Mucosa of descending colon (tissue), 3 donors: Measurements from ENCODE around the gene MCC. TPM values are rescaled to one million over a fixed set of nuclear protein-coding genes. Genes with fewer than 3 reads are reported as not detected.

Experiments
- ATAC-seq: fragments of 200-7000 bp; cut with Tn5 transposase; one replicate; pipeline ENCODE4 v1.9.1; 2020; ENCODE audit warnings: mild to moderate bottlenecking, moderate library complexity
- DNase-seq, 3 donors: peaks; one replicate each; pipeline ENCODE4 v3.0.0-alpha.2; 2020
- H3K36me3 ChIP-seq: fragments of 200-600 bp; one replicate; pipeline ENCODE4 v1.8.0; 2021; ENCODE audit warnings: low read depth, mild to moderate bottlenecking
- H3K4me1 ChIP-seq: fragments of 200-600 bp; one replicate; pipeline ENCODE4 v1.8.0; 2021; ENCODE audit warnings: low read depth, mild to moderate bottlenecking
- H3K4me3 ChIP-seq: fragments of 200-600 bp; one replicate; pipeline ENCODE4 v1.8.0; 2021; ENCODE audit warnings: mild to moderate bottlenecking
- H3K9me3 ChIP-seq: fragments of 200-600 bp; one replicate; pipeline ENCODE4 v1.8.0; 2021; ENCODE audit warnings: mild to moderate bottlenecking
- CTCF ChIP-seq: fragments of 200-600 bp; IDR thresholded peaks from one replicate; pipeline ENCODE4 v1.8.0; 2022; ENCODE audit warnings: antibody characterized with exemption, mild to moderate bottlenecking
- intact Hi-C, 2 donors: fragments of 100-400 bp; cut with DNase I in 1 of 2; cut with micrococcal nuclease in 1 of 2; formaldehyde crosslinking; loops; one replicate each; pipeline versions ENCODE4 v1.11.0 to v1.11.1; 2022; cut with DNase I, micrococcal nuclease
- total RNA-seq, 3 donors: library from RNA; stranded (reverse); fragmentation: NEBNext Ultra II Directional in 2 of 3; extraction: Animal tissue kit (Norgen Biotek cat#: 25700) in 2 of 3; gene quantifications; one replicate each; pipeline versions ENCODE4 v1.2.1 to v1.2.4, GENCODE V29; 2021 to 2023
- donor health status: DM: no; HTN: no; CAD: no; lungs with moderate emphysema.
- donor health status: DM: no; HTN: no; CAD: no.
- donor health status: DM: no; HTN: yes; CAD: no.

MCC gene
- total RNA-seq, 3 donors from 2014 or later: 1.5 to 7.4 (median 4.4) TPM

DNA sequence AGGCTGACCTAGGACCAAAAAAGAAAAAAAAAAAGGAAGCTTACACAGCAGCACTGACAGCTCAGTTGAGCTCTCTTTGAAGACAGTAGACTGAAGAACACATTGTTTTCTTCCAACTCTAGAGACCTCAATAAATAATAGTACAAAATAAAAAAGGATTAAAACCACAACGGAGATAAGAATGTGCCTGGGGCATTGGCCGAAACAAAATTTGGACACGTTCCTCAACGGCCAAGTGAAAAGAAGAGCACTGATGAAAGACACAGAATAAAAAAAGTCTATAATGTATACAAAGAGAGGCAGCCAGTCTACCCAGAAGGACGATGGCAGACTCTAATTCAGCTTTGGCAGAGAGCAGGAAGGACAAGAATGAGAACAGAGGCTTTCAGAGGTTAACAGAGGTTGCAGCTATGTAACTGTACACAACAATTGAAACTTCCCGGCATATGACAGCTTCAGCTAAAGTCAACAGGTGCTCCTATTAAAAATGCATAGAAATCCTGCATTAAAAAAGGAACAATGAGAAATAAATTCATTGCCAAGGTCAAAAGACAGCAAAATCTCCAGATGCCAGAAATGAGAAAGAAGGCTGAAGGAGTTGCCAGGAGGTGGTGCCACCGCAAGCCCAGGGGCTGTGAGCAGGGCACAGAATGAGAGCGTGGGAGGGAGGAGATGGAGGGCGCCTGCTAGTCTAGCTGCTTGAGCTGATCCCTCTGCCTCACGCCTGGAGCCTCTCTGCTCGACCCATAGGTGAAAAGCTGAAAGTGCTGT, 397.7 kb downstream of the MCC start:
- intact Hi-C loops: no loop called here
- no peak for DNase-seq
- Histone ChIP-seq H3K4me1 (no peaks in the 10 kb centered on the region), H3K9me3 (no peaks in the 10 kb centered on the region), H3K36me3 (no peaks in the 10 kb centered on the region), H3K4me3 (no peak overlapping the region)
- ATAC-seq: no peak
- no peak for TF ChIP-seq CTCF

DNA sequence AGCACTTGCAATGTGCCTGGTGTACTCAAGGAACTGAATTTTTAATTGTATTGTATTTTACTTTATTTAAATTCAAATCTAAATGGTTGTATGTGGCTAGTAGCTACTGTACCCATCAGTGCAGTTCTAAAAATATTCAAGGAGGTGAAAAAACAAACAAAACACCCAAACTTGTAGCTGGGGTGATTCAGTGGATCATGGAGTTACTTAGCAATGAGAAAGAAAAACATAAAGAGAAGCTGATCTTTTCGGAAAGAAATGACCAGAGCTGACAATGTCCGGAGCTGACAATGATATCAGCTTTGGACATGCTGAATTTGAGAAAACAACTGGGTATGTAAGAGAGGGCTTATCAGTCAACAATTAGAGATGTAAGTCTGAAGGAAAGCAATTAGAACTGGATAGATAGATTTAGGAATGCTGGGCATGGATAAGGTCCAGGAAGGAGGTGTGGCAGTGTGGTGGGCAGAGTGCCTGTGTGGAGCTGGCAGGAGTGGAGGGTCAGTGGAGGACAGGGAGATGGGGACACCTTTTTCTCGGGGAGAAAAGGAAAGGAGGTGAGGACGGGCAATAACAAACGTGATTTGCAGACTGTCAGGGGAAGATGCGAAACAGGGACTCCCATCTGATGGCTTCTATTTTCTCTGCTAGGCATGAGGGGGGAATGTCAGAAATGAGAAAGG, 398.5 kb downstream of the MCC start:
- Histone ChIP-seq H3K4me1 (no peaks in the 10 kb centered on the region), H3K36me3 (no peaks in the 10 kb centered on the region), H3K4me3 (no peak overlapping the region), H3K9me3 (no peaks in the 10 kb centered on the region)
- ATAC-seq: no peak
- TF ChIP-seq CTCF: no peak
- DNase-seq: no peak
- intact Hi-C loops: no loop called here

DNA sequence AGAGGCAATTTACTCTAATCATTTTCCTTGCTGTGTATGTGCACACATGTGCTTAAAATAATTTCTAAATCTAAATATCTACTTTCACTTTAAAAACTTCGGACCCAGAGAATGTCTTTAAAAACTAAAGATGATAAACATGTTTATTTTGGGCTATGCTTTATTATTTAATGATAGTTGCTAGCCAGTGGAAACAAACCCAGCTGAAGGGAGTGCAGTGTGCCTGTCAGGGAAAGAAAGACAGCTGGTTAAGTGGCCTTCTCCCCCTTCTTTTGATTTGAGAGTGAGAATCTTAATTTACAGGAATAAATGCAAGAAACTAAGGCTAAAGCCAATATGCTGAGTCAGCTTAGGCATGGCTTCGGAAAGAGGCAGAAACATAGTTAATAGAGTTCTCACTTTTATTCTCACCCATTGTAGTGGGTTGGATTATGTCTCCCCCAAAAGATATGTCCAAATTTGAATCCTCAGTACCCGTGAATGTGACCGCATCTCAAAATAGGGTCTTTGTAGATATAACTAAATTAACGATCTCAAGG, 400.2 kb downstream of the MCC start:
- no peak for TF ChIP-seq CTCF
- Histone ChIP-seq H3K36me3 (no peaks in the 10 kb centered on the region), H3K9me3 (no peaks in the 10 kb centered on the region), H3K4me1 (no peaks in the 10 kb centered on the region), H3K4me3 (no peak overlapping the region)
- DNase-seq (no peak), ATAC-seq (no peak)
- intact Hi-C loops: no loop called here

- H3K4me1 ChIP-seq: no peaks in the 10 kb centered on the region
- ATAC-seq: no peak
- no peak for DNase-seq
- H3K9me3 ChIP-seq: no peaks in the 10 kb centered on the region
- H3K4me3 ChIP-seq: no peak overlapping the region
- no peak for TF ChIP-seq CTCF
- intact Hi-C loops: no loop called here
- H3K36me3 ChIP-seq: no peaks in the 10 kb centered on the region
These were observed 402.3 kb downstream of the MCC start for GRCh38 chr5:113085880-113086409.

GRCh38 chr5:113085084-113085414, 403.2 kb downstream of the MCC start:
- Histone ChIP-seq H3K4me3 (no peak overlapping the region), H3K9me3 (no peaks in the 10 kb centered on the region), H3K36me3 (no peaks in the 10 kb centered on the region), H3K4me1 (no peaks in the 10 kb centered on the region)
- ATAC-seq (no peak), DNase-seq (no peak)
- no peak for TF ChIP-seq CTCF
- intact Hi-C loops: no loop called here
